Amygdala (tissue), 56 donors: Measurements from ENCODE around the gene CLEC4M.
A peak's percentile ranks its signal among the peaks of the same experiment; 100 is the strongest.
"Not testable (repeated sequence)": the region's sequence is repeated elsewhere in the genome, so short reads cannot be mapped to it uniquely, and the experiment has no call there.

Experiments used
- DNase-seq, 56 donors: peaks; one replicate each; lab custom pipeline; 2025; lab: John Stamatoyannopoulos, UW

CLEC4M gene

DNA sequence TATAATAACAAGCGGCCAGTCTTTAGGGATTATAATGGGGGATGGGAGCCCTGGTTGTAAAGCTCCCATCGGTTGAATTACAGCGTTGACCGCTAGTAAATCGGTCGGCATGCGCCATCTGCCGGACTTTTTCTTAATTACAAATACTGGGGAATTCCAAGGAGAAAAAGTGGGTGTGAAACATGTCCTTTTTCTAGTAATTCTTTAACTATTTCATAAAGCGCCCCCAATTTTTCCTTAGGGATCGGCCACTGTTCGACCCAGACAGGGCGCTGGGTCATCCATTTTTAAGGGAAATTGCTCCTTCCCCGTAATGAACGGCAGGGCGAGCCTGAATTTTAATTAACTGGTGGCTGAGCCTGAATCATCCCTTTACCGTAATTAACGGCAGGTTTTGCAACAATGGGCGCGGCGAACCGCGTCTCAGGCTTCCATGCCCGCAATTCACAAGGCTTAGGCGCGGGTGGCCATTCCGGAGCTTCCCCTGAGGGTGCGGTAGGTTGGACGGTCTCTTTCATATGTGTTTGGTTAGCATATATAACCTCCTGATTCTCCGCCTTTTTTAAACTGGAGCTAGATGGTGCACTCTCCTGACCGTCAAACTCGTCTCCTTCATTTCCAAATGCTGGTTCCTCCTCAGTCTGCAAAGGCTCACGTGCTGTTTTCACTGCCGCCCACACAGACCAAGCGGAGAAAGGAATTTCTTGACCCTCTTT is 36.8 kb downstream of the CLEC4M start:
- peak in 48 of 56 donors; percentile 1 to 80 (median 40) for DNase-seq

DNA sequence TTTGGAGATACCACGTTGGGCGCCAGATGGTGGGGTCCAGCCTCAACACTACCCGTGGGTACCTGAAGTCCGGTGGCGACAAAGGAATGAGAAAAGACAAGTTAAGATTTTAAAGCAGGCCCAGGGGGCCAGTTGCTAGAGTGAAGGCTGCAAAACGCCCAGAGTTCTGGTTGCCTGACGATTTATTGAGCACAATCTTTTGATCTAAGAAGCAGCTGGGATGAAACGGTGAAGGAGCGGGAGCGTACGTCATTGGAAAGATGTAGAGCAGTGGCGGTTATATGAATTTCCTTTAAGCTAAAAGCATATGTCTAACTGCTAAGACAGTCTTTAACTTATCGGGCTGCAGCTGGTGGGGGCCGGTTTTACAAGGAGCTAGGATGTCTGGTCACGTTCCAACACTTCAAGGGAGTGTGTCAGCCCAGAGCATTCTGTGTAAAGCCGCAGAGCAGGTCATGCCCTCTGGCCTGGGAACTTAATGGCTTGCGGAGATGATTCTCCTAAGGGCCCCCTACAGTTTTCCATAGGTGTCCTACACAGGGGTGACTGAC is 38.1 kb downstream of the CLEC4M start:
- DNase-seq: no peak

DNA sequence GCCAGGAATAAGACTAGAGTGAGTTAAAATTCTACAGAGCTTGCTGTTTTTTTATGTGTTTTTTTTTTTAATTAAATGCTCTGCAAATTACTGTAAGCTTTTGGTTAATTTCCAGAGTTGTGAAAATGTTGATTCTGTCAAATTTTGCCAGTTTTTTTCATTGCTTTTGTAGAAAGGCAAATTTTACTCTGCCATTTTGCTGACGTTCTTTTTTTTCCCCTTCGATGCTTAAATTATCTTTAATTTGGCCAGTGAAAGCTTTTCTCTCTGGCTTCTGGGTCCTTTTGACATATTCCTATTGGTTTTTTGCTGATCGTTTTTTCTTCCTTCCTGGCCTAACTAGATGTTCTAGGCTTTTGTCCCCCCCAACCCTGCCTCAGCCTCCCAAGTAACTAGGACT is 43.2 kb downstream of the CLEC4M start:
- no peak for DNase-seq

DNA sequence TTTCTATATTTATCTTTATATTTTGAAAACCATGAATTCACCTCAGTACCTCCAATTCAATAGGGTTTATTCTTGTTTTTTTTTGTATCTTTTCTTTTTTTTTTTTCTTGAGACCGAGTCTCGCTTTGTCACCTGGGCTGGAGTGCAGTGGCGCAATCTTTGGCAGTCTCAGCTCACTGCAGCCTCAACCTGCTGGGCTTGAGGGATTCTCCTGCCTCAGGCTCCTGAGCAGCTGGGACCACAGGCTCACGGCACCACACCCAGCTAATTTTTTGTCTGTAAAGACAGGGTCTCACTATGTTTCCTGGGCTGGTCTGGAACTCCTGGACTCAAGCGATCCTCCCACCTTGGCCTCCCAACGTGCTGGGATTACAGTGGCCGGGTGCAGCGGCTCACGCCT is 43.8 kb downstream of the CLEC4M start:
- DNase-seq: no peak

DNA sequence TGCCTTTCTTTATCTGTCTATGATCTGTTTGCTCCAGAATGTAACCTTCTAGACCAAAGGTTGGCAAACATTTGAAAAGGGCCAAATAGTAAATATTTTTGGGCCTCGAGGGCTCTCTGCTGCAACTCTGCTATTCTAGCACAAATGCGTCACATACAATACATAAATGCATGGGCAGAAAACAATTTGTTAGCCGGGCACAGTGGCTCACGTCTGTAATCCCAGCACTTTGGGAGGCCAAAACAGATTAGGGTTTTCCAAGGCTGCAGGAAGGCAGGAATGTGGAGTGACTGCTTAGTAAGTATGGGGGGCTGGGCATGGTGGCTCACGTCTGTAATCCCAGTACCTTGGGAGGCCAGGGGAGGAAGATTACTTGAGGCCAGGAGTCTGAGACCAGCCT is 45.1 kb downstream of the CLEC4M start:
- no peak for DNase-seq

DNA sequence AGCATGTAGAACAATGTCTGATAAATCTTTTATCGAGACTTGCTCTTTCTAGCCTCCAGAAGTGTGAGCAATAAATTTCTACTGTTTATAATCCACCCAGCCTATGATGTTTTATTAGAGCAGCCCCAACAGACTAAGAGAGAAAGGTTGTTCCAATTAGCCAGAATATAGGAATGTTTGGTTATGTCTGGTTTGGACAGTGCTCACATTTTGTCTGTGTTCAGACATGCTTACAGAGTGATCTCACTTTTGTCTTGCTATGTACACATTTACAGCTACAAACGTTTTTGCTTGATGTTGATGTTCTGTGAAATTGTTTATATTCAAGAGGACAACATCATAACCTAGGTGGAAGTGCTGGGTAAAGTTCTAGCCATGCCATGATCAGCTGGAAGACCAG is 48.9 kb downstream of the CLEC4M start:
- DNase-seq: no peak

DNA sequence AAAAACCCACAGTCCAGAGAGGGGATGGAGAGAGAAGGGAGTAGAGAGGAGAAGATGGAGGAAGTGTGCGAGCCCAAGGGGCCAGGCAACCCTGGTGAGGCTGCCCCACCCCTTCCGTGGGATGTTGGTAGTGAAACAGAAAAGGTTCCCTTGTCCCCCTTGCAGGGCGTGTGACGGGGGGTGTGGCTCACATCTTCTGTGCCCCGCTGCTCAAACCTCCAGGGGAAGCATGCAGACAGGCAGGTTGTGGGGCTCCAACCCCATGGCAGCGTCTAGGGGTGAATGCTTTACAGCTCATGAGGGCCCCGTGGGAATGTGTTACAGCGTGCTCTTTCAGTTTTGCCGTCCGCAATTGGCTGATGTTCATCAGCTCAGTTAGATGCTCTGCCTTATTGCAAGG is 52.3 kb downstream of the CLEC4M start:
- DNase-seq: no peak

DNA sequence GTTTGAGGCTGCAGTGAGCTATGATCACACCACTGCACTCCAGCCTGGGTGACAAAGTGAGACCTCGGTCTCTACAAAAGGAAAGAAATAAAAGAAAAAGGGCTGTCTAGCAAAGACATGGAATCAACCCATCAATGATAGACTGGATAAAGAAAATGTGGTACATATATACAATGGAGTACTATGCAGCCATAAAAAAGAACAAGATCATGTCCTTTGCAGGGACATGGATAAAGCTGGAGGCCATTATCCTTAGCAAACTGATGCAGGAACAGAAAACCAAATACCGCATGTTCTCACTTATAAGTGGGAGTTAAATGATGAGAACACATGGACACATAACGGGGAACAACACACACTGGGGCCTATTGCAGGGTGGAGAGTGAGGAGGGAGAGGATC is 53.0 kb downstream of the CLEC4M start:
- not testable (repeated sequence) for DNase-seq

DNA sequence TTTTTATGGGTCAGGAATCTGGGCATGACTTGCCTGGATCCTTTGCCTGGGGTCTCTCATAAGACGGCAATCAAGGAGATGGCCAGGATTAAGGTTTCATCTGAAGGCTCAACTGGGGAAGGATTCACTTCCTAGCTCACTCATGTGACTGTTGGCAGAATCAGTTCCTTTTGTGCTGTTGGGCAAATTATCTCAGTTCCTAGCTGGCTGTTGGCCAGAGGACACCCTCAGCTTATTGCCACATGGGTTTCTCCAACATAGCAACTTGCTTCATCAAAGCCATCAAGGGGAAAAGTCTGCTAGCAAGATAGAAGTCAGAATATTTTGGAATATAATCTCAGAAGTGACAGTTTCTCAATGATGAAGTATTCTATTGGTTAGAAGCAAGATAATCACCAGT is 54.8 kb downstream of the CLEC4M start:
- DNase-seq: peak in 1 of 56 donors; percentile 31

DNA sequence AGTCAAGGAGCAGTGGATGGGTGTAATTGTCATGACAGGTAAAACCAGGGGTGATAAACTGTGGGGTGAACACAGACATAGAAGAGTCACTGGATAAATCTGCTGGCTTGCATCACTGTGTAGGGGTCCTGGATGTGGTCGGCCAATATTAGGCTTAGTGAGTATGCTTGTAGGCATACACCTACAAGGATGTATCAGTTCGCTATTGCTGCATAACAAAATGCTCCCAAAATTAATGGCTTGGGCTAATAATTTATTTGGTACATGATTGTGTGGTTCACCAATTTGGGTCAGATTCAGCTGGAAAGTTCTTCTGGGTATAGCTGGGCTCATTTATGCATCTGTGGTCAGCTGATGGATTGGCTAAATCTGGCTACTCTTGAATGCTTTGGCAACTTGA is 55.8 kb downstream of the CLEC4M start:
- no peak for DNase-seq
